ENCODE measurements around the gene ESYT1. TPM values are rescaled to one million over a fixed set of nuclear protein-coding genes. Genes with fewer than 3 reads are reported as not detected.

The ESYT1 gene
- total RNA-seq, 1 experiment from 2014 or later, result 152 TPM

- Histone ChIP-seq H3K36me3 (ENCODE audit: control insufficient read depth, insufficient read depth, low read length) (peaks cover 18% of the 10 kb centered on the region), H3K27ac (ENCODE audit: low read length) (no peak overlapping the region), H3K9me3 (ENCODE audit: control insufficient read depth, insufficient read depth, low read depth, low read length) (no peaks in the 10 kb centered on the region), H3K4me3 (ENCODE audit: low read depth in 2 of 2, low read length in 2 of 2) (no peak overlapping the region; a peak in 1 of 4 replicates), H3K4me1 (ENCODE audit: control insufficient read depth, insufficient read depth, low read length) (peaks cover 28% of the 10 kb centered on the region), H3K27me3 (ENCODE audit: control insufficient read depth, insufficient read depth, low read length) (no peaks in the 10 kb centered on the region)
- ATAC-seq (no peak), DNase-seq (ENCODE audit: low read depth, low spot score) (no peak)
- ChIA-PET CTCF (no interaction called here), POLR2A (no interaction called here)
- BruUV-seq (replicated peaks), result no TSS peak
- in situ Hi-C loops (cut with HindIII; ENCODE audit: low pct_unique_long_range_greater_than_20kb, low sequenced_read_pairs), result no loop called here
- no peak for TF ChIP-seq CTCF (IDR thresholded peaks at IDR 0.05)
- no peak for TF ChIP-seq SIN3A (IDR thresholded peaks at IDR 0.05; ENCODE audit: borderline replicate concordance, insufficient read depth, low read depth, low read length)
- no peak for TF ChIP-seq POLR2AphosphoS5 (IDR thresholded peaks at IDR 0.05; ENCODE audit: low read depth, low read length)
- no peak for TF ChIP-seq TCF7L2 (IDR thresholded peaks at IDR 0.05; ENCODE audit: low read depth, low read length)
- no peak for TF ChIP-seq REST (IDR thresholded peaks at IDR 0.05; ENCODE audit: insufficient read depth in 1 of 2, low read depth in 2 of 2, low read length in 1 of 2)
- intact Hi-C loops (cut with micrococcal nuclease; ENCODE audit: unreplicated experiment), result no loop called here
Measured at GRCh38 chr12:56130876-56131275, 2.8 kb downstream of the ESYT1 start.

- in situ Hi-C loops (cut with HindIII; ENCODE audit: low pct_unique_long_range_greater_than_20kb, low sequenced_read_pairs) (no loop called here), intact Hi-C loops (cut with micrococcal nuclease; ENCODE audit: unreplicated experiment) (no loop called here)
- Histone ChIP-seq H3K27me3 (ENCODE audit: control insufficient read depth, insufficient read depth, low read length) (no peaks in the 10 kb centered on the region), H3K9me3 (ENCODE audit: control insufficient read depth, insufficient read depth, low read depth, low read length) (no peaks in the 10 kb centered on the region), H3K36me3 (ENCODE audit: control insufficient read depth, insufficient read depth, low read length) (peaks cover 16% of the 10 kb centered on the region), H3K4me1 (ENCODE audit: control insufficient read depth, insufficient read depth, low read length) (peaks cover 6% of the 10 kb centered on the region; the same call in 1 of the 2 replicates), H3K4me3 (ENCODE audit: low read depth in 2 of 2, low read length in 2 of 2) (no peak overlapping the region), H3K27ac (ENCODE audit: low read length) (no peak overlapping the region)
- CTCF ChIA-PET, result no interaction called here
- ATAC-seq, result no peak
- DNase-seq (ENCODE audit: low read depth, low spot score), result no peak
- POLR2A ChIA-PET, result no interaction called here
- BruUV-seq (replicated peaks), result no TSS peak
- TF ChIP-seq POLR2AphosphoS5 (IDR thresholded peaks at IDR 0.05; ENCODE audit: low read depth, low read length), result no peak
- TF ChIP-seq SIN3A (IDR thresholded peaks at IDR 0.05; ENCODE audit: borderline replicate concordance, insufficient read depth, low read depth, low read length), result no peak
- no peak for TF ChIP-seq CTCF (IDR thresholded peaks at IDR 0.05)
- TF ChIP-seq TCF7L2 (IDR thresholded peaks at IDR 0.05; ENCODE audit: low read depth, low read length), result no peak
- TF ChIP-seq REST (IDR thresholded peaks at IDR 0.05; ENCODE audit: insufficient read depth in 1 of 2, low read depth in 2 of 2, low read length in 1 of 2), result no peak
Measured at GRCh38 chr12:56134897-56135296, 6.8 kb downstream of the ESYT1 start.
